Endothelial cell of umbilical vein (primary cell): ENCODE results near the gene BLOC1S1. TPM values are rescaled to one million over a fixed set of nuclear protein-coding genes. Genes with fewer than 3 reads are reported as not detected.

ENCODE experiments used
- BruUV-seq: library from RNA; stranded (reverse); fragments of 400-500 nt; replicated peaks from 2 replicates; lab custom pipeline; 2021; lab: Mats Ljungman, UMichigan
- CTCF ChIA-PET: fragments of 300-600, 350-600 bp; sonication (Branson Sonifier 250); formaldehyde crosslinking; loops from one replicate; lab custom pipeline; 2021; ENCODE audit warnings: antibody characterized with exemption, inconsistent platforms; lab: Charles Lee
- POLR2A ChIA-PET: fragments of 300-600, 350-600 bp; sonication (Branson Sonifier 250); formaldehyde crosslinking; loops from one replicate; lab custom pipeline; 2021; ENCODE audit warnings: antibody characterized with exemption, inconsistent platforms; lab: Charles Lee
- DNase-seq: peaks from one replicate; pipeline ENCODE4 v3.0.0-alpha.2; 2011; ENCODE audit warnings: low read depth, low spot score
- FAIRE-seq: peaks from 2 replicates; lab custom pipeline; 2011; peaks lifted over from hg19 to GRCh38; lab: Jason Lieb, UNC
- H2AFZ ChIP-seq: 2 replicates; pipeline ENCODE4 v1.6.0; 2012; ENCODE audit warnings: low read depth, low read length, control low read depth, inconsistent platforms
- H3K27ac ChIP-seq: 2 replicates; pipeline ENCODE4 v1.5.1; 2011; ENCODE audit warnings: low read depth, mild to moderate bottlenecking, control low read depth, low read length, moderate library complexity; ENCODE audit not compliant: insufficient read depth
- H3K27me3 ChIP-seq, 2 experiments: 2 replicates each; pipeline versions ENCODE4 v1.6.0 to v1.6.1; 2011; ENCODE audit warnings: low read length in 2 of 2, mixed read lengths in 1 of 2; ENCODE audit not compliant: control insufficient read depth in 2 of 2, insufficient read depth in 2 of 2
- H3K36me3 ChIP-seq, 2 experiments: 2 replicates in 1 of 2; 3 replicates in 1 of 2; pipeline ENCODE4 v1.5.1; 2011; ENCODE audit warnings: low read length in 2 of 2, mild to moderate bottlenecking in 1 of 2, moderate library complexity in 1 of 2; ENCODE audit not compliant: control insufficient read depth in 2 of 2, insufficient read depth in 2 of 2; ENCODE audit errors: extremely low read depth in 1 of 2
- H3K4me1 ChIP-seq: 3 replicates; pipeline ENCODE4 v1.5.1; 2011; ENCODE audit warnings: mild to moderate bottlenecking, low read length; ENCODE audit not compliant: control insufficient read depth, insufficient read depth; ENCODE audit errors: extremely low read depth
- H3K4me2 ChIP-seq: 2 replicates; pipeline ENCODE4 v1.6.1; 2011; ENCODE audit warnings: low read length, control low read depth, mixed read lengths; ENCODE audit not compliant: insufficient read depth
- H3K4me3 ChIP-seq, 3 experiments: fragments of 200-600 bp in 1 of 3; sonication (generic), shearing (Covaris generic) in 1 of 3; replicated peaks in 1 of 3; 2 replicates each; pipeline ENCODE4 v1.5.1; 2011 to 2016; ENCODE audit warnings: control low read depth in 3 of 3, low read length in 3 of 3, mild to moderate bottlenecking in 2 of 3, inconsistent platforms in 1 of 3, low read depth in 1 of 3, moderate library complexity in 1 of 3; ENCODE audit not compliant: insufficient read depth in 1 of 3
- H3K79me2 ChIP-seq: 2 replicates; pipeline ENCODE4 v1.6.0; 2012; ENCODE audit warnings: low read length, inconsistent platforms; ENCODE audit not compliant: control insufficient read depth, insufficient read depth
- H3K9ac ChIP-seq: replicated peaks from 2 replicates; pipeline ENCODE3; 2011; ENCODE audit warnings: low read length, control low read depth; ENCODE audit not compliant: insufficient read depth; ENCODE audit errors: extremely low read depth
- H3K9me1 ChIP-seq: replicated peaks from 3 replicates; pipeline ENCODE4 v1.6.0; 2011; ENCODE audit warnings: mild to moderate bottlenecking, low read length; ENCODE audit not compliant: control insufficient read depth, insufficient read depth; ENCODE audit errors: extremely low read depth
- H3K9me3 ChIP-seq: replicated peaks from 2 replicates; pipeline ENCODE4 v1.5.1; 2012; ENCODE audit warnings: low read length, inconsistent platforms; ENCODE audit not compliant: control insufficient read depth, insufficient read depth
- H4K20me1 ChIP-seq: replicated peaks from 2 replicates; pipeline ENCODE3; 2011; ENCODE audit warnings: mild to moderate bottlenecking, low read length; ENCODE audit not compliant: control insufficient read depth, insufficient read depth; ENCODE audit errors: extremely low read depth
- CTCF ChIP-seq, 2 donors: IDR thresholded peaks; 1 replicate in 1 of 2; 2 replicates in 1 of 2; pipeline ENCODE4 v1.5.1; 2011; ENCODE audit warnings: low read length in 2 of 2, mild to moderate bottlenecking in 2 of 2, moderate library complexity in 2 of 2, control low read depth in 1 of 2, inconsistent platforms in 1 of 2, low read depth in 1 of 2; ENCODE audit not compliant: insufficient read depth in 1 of 2; ENCODE audit errors: extremely low read depth in 1 of 2
- EZH2 ChIP-seq: IDR thresholded peaks from 2 replicates; pipeline ENCODE4 v1.6.1; 2012; ENCODE audit warnings: borderline replicate concordance, low read depth, mild to moderate bottlenecking, moderate library complexity, low read length, inconsistent platforms; ENCODE audit not compliant: severe bottlenecking
- FOS ChIP-seq: IDR thresholded peaks from 2 replicates; pipeline ENCODE4 v1.6.1; 2011; ENCODE audit warnings: mild to moderate bottlenecking, low read length, moderate library complexity, borderline replicate concordance; ENCODE audit not compliant: insufficient read depth
- GATA2 ChIP-seq: IDR thresholded peaks from 2 replicates; pipeline ENCODE4 v1.7.0; 2011; ENCODE audit warnings: low read depth, mild to moderate bottlenecking, moderate library complexity, mixed read lengths, low read length; ENCODE audit not compliant: insufficient read length, insufficient read depth
- JUN ChIP-seq: IDR thresholded peaks from 2 replicates; pipeline ENCODE4 v1.6.1; 2011; ENCODE audit warnings: borderline replicate concordance, low read depth; ENCODE audit not compliant: insufficient read length, insufficient read depth
- MAX ChIP-seq: IDR thresholded peaks from 2 replicates; pipeline ENCODE4 v1.6.1; 2011; ENCODE audit not compliant: insufficient read depth, insufficient read length
- MYC ChIP-seq: IDR thresholded peaks from one replicate; pipeline ENCODE4 v1.6.1; 2011; ENCODE audit warnings: mild to moderate bottlenecking, low read depth, low read length
- POLR2A ChIP-seq: IDR thresholded peaks from 2 replicates; pipeline ENCODE4 v1.6.1; 2012; ENCODE audit warnings: low read depth, mild to moderate bottlenecking, control low read depth, low read length
- POLR2AphosphoS5 ChIP-seq: IDR thresholded peaks from 2 replicates; pipeline ENCODE4 v1.6.1; 2012; ENCODE audit warnings: low read depth, mild to moderate bottlenecking, control low read depth, low read length, moderate library complexity; ENCODE audit not compliant: insufficient read depth
- dilution Hi-C: fragments of 300-500 bp; cut with MboI; formaldehyde crosslinking; loops from one replicate; pipeline ENCODE4 v1.15.0; 2019; ENCODE audit warnings: low sequenced_read_pairs; ENCODE audit not compliant: extremely low pct_ligation_motif_present
- intact Hi-C: fragments of 100-400 bp; cut with micrococcal nuclease; formaldehyde crosslinking; loops from one replicate; pipeline ENCODE4 v1.10.0; 2022
- polyA plus RNA-seq, 4 experiments: library from polyadenylated mRNA; depleted of rRNA in 3 of 4; stranded (reverse) in 3 of 4; unstranded in 1 of 4; fragments of >200 nt; gene quantifications; 2 replicates each; pipeline versions ENCODE4 v1.2.1 to v1.2.3, GENCODE V29; 2011 to 2012; ENCODE audit warnings: missing spikeins in 1 of 4
- total RNA-seq: library from RNA; stranded (reverse); gene quantifications from 2 replicates; pipeline ENCODE4 v1.2.3, GENCODE V29; 2021

The BLOC1S1 gene
- total and polyA plus RNA-seq, 2 donors (not counting 3 experiments of a cell fraction or from before 2014, with no cell fraction given): 84.1 to 192 TPM

GRCh38 chr12:55726971-55727370 lies 11.1 kb downstream of the BLOC1S1 start:
- no peaks in the 10 kb centered on the region for H3K9me1 ChIP-seq
- no peak overlapping the region for H3K27ac ChIP-seq
- FAIRE-seq (no peak), DNase-seq (no peak)
- H3K4me2 ChIP-seq: peak overlapping the region; percentile 46
- no peaks in the 10 kb centered on the region for H3K9me3 ChIP-seq
- dilution Hi-C loops: no loop called here
- H2AFZ ChIP-seq: no peak overlapping the region
- H3K36me3 ChIP-seq: peaks cover 13 to 27% of the 10 kb centered on the region in 2 experiments
- no peaks in the 10 kb centered on the region for H3K27me3 ChIP-seq
- TF ChIP-seq GATA2 (no peak), CTCF (IDR thresholded peaks at IDR 0.05; ENCODE audit: extremely low read depth in 1 of 2, insufficient read depth in 1 of 2, low read depth in 1 of 2, low read length in 2 of 2) (no peak), POLR2AphosphoS5 (no peak), MAX (no peak), MYC (no peak), POLR2A (no peak), FOS (no peak), JUN (no peak), EZH2 (no peak)
- intact Hi-C loops: no loop called here
- no peaks in the 10 kb centered on the region for H4K20me1 ChIP-seq
- H3K79me2 ChIP-seq: peaks cover 30% of the 10 kb centered on the region
- H3K9ac ChIP-seq: no peak overlapping the region
- BruUV-seq: no TSS peak
- ChIA-PET CTCF (interaction anchor here (0.6 to 0.7 kb wide), 2 partner anchors 10 to 12 kb away, joined by 3 to 4 read pairs; no protein-coding TSS in a partner anchor), POLR2A (no interaction called here)
- peak overlapping the region in 2 of 3 experiments; percentile 71 to 89 for H3K4me3 ChIP-seq
- peaks cover 19% of the 10 kb centered on the region for H3K4me1 ChIP-seq
